Fibroblast of skin of back (primary cell): ENCODE results near the gene RBPJ.

Source experiments
- DNase-seq: peaks from one replicate; pipeline ENCODE4 v3.0.0-alpha.2; 2013

RBPJ gene

DNA sequence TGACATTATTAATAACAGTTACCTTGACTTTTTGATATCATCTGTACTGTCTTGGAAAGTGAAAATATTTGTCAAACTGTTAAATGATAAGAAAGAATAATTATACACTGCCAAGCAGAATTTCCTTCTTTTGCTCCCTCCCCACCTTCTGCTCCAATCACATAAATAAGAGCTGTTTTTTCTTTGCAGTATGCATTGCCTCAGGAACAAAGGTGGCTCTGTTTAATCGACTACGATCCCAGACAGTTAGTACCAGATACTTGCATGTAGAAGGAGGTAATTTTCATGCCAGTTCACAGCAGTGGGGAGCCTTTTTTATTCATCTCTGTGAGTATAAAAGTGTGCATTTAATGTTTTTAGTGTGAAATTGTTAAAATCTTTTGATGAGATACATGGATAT, 103.3 kb downstream of the RBPJ start:
- DNase-seq = no peak

DNA sequence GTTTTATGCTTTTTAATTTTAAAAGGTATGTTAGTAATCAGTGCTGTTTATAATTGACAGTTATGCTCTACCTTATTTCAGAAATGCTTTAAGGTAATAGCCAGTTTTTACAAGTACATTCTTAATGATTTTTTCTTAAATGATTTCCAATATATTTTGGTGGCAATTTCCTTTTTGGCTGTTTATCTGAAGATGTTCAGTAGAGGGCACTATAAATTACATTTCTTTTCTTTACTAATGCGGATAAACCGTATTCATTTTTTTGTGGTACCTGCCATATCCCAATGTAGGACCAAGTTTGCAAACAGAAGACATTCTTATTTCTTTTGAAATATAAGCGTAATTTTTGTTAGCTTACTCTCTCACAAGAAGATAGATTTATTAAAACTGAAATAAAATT, 104.0 kb downstream of the RBPJ start:
- DNase-seq = no peak

- no peak for DNase-seq
Measured at GRCh38 chr4:26425953-26426352, 105.1 kb downstream of the RBPJ start.

- no peak for DNase-seq
Measured at GRCh38 chr4:26426892-26427291, 106.1 kb downstream of the RBPJ start.

GRCh38 chr4:26429910-26430309, 109.1 kb downstream of the RBPJ start:
- no peak for DNase-seq

DNA sequence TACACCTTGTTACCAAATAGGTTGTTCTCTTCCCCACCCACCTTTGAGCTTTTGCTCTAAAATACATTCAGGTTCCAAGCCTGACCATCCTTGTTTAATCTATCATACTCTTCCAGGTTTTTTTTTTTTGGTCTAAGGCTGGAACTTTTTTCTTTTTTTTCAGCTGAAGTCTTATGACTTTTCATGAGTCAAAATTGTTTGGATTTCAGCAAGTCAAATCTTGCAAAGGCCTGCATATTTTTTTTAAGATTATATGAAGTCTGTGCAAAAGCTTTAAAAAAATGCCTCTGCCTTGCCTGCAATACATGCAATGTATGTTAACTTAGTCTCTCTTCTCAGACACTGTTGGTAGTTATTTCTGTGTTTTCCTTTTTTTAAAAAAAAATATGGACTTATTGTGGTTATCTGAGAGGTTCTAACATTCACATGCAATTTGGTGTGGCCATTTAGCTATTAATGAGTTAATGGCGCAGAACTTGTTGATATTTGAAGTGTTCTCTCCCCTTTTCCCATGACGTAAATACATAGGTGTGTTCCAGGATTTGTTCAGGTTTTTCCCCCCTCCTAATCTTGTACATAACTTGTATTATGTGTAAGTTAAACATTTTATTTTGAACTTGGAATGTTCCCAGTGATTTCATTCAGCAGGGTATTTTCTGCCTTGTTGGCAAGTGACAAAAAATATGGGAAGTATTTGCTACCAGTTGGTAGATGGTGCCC, 110.8 kb downstream of the RBPJ start:
- DNase-seq = no peak

- DNase-seq = no peak
Measured at GRCh38 chr4:26432419-26432818, 111.6 kb downstream of the RBPJ start.

DNA sequence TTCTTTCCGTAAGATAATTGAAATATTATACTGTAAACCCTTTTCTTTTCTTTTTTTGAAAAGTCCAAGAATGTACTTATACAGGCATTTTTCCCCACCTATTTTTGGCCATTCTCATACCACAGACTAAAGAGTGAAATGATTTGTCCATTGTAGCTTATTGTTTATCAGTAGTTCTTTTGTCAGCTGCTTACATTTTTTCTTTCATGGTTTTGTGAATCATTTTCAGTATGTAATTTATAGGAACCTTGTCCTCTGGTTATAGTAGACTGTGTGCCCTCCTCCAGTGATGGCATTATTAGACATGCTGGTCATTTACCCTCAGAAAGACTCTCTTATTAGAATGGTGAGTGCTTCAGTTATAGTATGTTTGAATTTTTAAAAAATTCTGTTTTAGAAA, 112.7 kb downstream of the RBPJ start:
- no peak for DNase-seq

DNA sequence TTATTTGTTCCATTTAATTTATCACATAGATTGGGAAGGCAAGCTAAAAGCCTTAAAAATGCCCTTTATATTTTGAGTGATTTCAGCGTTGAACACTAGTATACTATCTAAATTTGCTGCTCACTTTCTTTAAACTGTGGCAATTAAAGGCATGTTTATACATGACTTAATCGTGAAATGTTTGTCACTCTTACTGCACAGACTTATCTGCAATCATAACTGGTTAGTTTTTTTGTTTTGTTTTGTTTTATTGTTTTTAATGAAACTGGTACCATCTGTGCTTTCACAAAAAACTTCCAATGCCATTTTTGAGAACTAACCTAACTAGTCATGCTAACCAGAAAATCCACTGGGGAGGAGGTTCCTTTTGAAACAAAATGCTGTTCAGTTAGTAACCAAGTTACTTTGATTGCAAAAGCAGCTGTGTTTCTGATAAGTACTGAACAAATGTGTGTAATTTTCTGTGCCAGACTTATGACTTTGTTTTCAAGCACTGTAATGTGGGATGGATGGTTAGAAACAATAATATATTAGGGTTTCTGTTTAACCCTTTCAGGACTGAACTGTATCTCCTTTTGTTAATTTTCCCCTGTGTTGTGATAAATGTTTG, 113.3 kb downstream of the RBPJ start:
- DNase-seq = no peak

DNA sequence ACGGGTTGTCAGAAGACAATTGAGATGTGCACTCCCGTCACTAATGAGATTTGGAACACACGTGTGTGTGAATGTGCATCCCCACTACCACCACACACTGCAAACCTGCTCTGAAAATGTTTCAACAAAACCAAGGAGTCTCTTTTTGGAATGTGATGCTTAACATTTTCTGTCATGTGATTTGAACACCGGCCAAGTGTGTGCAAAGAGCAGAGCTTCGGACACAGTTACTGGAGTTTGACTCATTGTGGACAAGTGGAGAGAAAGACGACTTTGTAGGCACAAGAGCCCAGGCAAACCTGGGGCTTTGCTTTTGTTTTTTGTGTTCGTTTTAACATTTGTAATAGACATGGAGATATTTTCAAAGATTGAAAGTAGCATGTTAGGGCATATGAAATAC, 120.3 kb downstream of the RBPJ start:
- DNase-seq = peak; percentile 25

DNA sequence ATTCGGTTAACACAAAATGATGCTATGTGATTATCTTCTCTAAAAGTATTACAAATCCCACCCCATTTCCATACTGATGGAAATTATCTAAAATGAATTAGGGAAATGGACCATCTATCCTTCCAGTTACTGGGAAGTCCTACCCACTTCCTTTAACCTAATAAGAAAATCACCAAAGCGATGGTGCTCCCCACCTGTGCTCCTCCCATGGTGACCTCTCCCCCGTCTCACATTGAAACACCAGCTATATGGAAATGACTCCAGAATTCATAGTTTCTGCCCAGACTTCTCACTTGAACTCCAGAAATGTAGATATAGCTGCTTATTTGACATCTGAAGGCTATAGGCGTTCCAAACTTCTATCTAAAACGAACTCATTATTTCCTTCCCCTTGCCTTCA, 121.0 kb downstream of the RBPJ start:
- no peak for DNase-seq

DNA sequence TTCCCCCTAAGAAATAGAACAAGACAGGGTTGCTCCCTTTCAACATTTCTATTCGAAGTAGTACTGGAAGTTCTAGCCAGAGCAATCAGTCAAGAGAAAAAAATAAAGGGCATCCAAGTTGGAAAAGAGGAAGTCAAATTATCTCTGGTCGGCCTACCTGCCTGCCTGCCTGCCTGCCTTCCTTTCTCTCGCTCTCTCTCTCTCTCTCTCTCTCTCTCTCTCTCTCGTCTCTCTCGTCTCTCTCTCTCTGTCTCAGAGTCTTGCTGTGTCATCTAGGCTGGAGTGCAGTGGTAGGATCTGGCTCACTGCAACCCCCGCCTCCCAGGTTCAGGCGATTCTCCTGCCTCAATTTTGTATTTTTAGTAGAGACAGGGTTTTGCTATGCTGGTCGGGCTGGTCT, 126.6 kb downstream of the RBPJ start:
- DNase-seq = no peak

DNA sequence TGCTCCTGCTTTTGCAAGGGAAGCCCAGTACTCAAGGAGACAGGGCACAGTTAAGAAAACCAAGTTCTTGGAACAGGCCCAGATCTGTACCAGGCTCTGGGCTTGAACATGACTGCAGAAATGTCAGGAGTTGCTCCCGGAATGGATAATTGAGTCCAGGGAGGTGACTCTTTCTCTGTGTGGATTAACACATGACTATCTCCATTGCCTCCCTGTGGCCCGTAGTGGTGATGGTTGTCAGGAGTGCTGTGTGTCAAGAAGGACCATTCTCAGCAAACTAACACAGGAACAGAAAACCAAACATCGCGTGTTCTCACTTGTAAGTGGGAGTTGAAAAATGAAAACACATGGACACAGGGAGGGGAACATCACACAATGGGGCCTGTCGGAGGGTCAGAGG, 129.6 kb downstream of the RBPJ start:
- DNase-seq = no peak

GRCh38 chr4:26451597-26451996, 130.8 kb downstream of the RBPJ start:
- DNase-seq = no peak

DNA sequence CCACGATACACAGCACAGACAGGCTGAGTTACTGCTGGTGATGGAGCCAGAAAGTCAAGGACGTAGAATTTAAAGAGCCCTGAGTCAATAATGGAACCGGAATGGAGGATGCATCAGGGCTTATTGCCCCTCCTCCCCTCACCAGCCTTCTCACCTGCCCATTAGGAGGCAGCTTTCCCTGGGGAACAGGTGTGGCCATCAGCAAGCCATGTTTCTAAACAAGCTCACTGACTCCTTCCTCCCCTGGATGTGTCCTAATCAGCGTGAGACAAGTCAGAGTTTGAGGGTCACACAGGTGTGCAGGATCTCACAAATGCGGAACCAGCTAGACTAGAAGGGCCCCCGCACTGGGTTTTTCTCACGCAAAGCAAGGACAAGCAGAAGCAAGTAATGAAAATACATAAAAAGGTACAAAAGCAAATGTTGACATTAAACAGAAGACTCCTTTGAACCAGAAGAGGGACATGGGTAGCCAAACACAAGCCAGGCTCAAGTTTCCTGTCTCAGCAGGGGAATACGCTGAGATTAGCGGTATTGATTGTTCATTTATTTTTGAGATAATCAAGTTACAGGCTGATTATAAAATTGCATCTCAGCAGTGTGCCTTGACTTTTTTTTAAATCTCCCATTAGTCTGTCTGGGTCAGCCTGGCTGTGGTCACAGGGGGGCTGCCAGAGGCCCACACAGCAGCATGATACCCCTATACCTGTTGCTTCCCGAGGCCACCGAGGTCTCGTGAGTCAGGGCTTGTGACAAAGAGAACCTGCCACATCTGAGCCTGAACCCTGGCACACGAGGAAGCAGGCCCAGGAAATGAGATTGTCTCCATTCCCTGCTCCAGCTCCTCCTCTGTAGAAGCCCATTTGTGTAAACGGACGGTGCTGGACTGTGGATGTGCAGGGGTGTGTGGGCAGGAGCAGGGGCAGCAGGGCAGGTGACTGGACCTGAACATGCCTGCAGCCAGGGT, 132.0 kb downstream of the RBPJ start:
- no peak for DNase-seq

DNA sequence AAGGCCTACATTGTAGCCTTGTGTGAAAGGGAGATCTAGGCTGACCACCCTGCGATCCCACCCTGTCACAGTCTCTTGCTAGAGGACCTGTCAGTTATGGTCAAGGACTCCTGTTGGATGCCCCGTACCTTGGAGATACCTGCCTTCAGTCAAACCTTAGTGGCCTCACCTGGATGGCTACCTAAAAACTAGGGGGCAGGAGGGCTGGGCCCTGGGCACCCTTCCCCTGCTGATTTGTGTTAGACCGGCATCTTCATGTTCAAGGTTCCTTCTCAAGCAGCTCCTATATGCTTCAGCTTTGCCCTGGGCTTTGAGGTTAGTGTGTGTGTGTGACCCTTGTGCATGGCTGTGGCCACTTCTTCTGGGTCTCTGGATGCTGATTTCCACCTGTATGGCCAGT, 134.1 kb downstream of the RBPJ start:
- no peak for DNase-seq

DNA sequence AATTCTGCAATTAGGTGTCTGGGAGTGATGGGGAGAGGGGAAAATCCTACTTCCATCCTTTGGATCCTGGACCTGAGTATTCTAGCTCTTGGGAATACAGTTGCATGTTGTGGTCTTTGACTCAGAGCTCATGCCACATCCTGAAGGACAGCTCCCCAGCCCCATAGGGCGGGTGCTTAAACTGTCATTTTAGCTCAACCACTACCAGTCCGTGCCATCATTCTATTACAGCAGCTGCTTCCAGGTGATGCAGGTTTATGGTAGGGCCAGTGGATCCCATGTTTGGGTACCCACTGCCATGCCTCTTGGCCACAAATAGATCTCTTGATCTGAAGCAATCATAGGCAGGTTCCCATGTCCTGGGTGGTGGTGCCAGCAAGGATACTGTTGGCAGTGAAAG, 134.8 kb downstream of the RBPJ start:
- DNase-seq = peak; percentile 5

GRCh38 chr4:26457412-26457811, 136.6 kb downstream of the RBPJ start:
- DNase-seq = no peak

GRCh38 chr4:26458157-26458561, 137.3 kb downstream of the RBPJ start:
- DNase-seq = peak; percentile 67

- peak; percentile 61 for DNase-seq
Measured at GRCh38 chr4:26459054-26459755, 138.4 kb downstream of the RBPJ start.

GRCh38 chr4:26459756-26460530, 139.1 kb downstream of the RBPJ start:
- DNase-seq = peak; percentile 73

DNA sequence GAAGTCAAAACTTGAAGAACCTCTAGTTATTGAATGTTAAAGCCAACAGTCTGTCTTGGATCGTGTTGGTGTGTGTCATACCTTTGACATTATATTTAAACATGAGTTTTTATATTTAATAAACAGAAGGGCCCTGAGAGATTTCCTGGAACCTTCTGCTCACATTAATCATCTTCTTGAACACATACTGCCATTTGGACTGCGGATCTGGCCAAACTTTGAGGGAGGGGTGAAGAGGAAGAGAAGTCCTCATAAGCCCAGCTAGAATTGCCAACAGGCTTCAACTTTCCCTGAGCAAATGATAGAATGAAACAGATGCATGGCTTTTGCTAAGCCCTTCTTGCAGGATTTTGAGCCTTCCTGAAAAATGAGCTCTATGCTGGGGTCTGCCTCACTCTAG, 142.1 kb downstream of the RBPJ start:
- DNase-seq = no peak
